GM15510 (cell line): ENCODE measurements around the gene FBLN7.

Experiments
- POLR2A ChIP-seq: IDR thresholded peaks from 3 replicates; pipeline ENCODE4 v1.6.1; 2011; ENCODE audit warnings: borderline replicate concordance; ENCODE audit not compliant: insufficient read length; ENCODE audit errors: extremely low read depth

The FBLN7 gene

DNA sequence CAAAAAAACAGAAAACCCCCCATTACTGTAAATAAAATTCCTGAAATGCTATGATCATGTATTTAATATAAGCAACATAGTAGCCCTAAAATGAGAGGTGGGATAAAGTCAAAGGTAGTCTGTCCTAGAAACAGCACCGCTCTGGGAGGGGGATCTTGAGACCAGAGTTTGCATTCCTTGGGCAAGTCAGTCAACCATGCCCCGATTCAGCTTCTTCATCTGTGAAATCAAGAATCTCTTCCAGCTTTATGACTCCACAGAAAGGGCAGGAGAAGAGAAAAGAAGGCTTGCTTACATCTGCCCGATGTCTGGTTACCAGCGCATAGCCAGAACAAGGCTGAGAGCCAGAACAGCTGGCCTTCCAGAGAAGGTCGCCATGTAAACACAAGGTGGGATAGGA lies 2.1 kb upstream of the FBLN7 start:
- no peak for TF ChIP-seq POLR2A

- no peak for TF ChIP-seq POLR2A
These were observed 548 bp upstream of the FBLN7 start for GRCh38 chr2:112137516-112138158.

DNA sequence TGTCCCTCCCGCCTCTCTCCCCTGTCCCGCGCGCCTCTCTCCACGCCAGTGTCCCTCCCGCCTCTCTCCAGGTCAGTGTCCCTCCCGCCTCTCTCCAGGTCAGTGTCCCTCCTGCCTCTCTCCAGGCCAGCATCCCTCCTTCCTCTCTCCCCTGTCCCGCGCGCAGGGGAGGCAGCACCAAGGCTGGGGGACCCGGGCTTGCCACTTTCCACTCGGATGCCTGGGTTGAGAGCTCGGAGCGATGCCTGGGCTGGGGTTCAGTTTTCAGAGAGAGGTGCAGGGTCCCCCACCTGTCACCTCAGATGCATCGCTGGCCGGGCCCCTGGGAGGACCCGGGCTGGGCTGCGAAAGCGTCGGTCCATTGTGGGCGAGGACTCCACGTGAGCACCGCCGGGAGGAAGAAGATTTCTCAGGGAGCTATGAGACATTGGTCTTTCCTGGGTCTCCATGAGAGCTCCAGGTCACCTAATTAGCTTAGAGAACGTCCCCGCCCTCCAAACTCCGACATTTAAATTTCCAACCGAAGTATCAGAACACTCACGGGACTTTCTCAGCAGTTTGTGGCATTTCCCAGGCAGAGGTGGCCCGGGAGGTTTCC lies 2.1 kb downstream of the FBLN7 start:
- no peak for TF ChIP-seq POLR2A

DNA sequence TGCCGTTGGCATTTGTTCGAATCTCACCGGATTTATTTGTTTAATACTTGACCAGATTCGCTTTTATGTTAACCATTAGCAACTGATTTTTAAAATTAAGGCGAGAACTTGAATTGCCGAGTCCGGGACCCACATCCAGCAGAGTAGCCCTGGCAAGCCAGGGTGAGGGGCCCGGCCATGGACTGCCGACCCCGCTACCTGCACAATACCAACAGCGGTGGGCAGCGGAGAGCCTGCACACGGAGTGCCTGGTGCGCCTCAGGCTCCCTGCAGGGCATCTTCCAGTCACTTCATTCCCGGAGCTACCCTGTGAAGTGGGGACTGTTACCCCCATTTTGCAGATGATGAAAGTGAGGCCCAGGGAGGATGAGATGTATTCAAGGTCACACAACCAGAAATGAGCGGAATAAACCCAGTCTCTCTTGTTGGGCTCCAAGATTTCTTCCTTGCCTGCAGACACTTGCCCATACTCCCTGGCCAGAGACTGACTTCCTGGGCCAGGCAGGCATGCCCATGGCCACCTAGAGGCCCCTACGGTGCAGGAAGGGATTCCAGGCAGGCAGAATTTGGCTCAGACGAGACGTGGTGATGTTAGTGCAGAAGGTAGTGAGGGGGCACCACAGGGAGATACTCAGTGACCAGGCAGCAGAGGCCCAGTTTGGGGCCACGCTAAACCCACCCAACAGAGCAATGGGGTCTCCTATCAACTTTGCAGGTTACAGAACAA lies 2.9 kb downstream of the FBLN7 start:
- no peak for TF ChIP-seq POLR2A

DNA sequence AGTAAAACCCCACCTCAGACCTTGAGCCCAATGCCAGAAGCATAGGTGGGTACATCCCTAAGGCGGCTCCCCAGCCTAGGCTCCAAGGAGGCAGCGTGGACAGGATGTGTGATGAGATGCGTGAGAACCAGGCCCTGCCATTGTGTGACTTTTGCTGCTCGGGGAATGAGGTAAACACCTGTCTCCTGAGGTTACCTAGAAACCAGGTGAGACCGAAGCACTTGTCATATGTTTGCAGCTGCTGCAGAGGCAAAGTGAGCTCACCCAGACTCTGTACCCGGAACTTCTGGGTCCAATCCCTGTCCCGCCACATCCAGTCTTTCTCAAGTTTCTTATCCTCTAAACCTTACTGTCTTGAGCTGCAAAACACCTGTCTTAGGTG lies 3.4 kb downstream of the FBLN7 start:
- no peak for TF ChIP-seq POLR2A

GRCh38 chr2:112142525-112143078 lies 4.4 kb downstream of the FBLN7 start:
- no peak for TF ChIP-seq POLR2A

GRCh38 chr2:112143150-112143549 lies 5.0 kb downstream of the FBLN7 start:
- no peak for TF ChIP-seq POLR2A

GRCh38 chr2:112144966-112145365 lies 6.8 kb downstream of the FBLN7 start:
- no peak for TF ChIP-seq POLR2A

DNA sequence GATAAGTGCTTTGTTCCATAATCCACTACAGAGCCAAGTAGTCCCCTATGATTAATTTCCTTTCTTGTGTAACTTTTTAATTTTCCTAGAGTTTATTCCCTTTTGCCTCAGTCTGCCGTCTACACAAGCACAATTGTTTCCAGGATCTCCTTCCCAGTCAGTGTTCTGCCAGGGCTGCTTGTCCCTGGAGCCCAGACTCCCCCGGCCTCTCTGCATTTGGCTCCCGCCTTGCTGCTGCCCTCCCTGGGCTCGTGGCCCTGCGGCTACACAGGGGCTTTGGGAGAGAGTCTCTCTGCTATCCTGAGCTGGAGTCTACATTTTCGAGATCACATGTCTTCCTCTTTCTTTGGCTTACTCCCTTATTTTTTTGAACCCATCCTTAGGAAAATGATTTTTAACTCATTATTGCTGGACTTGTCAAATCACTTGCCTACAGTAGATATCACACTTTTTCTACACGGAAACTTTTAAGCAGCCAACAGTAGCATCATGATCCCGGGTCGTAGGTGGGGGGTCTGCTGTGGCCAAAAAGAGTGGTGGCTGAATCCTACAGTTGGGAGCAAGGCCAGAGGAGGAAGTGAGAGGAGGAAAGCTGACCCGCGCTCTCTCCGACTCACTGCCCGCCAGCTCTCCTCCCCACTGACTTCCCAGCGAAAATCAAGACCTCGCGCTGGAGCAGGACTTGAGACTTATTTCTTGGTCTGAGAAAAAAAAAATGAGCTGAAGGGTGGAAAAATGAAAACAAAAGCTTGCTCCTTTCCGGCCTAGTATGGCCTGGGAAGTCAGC lies 9.4 kb downstream of the FBLN7 start:
- no peak for TF ChIP-seq POLR2A

- TF ChIP-seq POLR2A, result no peak
These were observed 10.3 kb downstream of the FBLN7 start for GRCh38 chr2:112148477-112148876.

DNA sequence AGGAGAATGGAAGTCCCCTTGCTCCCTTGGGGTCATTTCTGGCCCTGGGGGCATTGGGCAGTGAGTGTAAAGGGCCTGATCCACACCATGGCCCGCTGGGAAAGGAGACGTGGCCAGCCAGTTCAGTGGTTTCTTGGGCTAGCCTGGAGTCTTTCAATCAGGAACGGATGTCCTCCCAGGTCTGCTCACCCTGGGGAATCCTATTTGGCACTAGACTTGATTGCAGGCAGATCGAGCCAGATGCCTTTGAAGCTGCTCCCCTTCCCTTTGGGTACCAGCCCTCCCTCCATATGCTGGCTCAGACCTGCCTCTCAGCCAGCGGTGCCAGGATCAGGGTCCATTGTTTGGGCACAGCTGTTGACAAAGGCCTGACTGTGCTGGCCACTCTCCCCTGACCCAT lies 11.0 kb downstream of the FBLN7 start:
- no peak for TF ChIP-seq POLR2A

- no peak for TF ChIP-seq POLR2A
These were observed 11.8 kb downstream of the FBLN7 start for GRCh38 chr2:112149866-112150435.

DNA sequence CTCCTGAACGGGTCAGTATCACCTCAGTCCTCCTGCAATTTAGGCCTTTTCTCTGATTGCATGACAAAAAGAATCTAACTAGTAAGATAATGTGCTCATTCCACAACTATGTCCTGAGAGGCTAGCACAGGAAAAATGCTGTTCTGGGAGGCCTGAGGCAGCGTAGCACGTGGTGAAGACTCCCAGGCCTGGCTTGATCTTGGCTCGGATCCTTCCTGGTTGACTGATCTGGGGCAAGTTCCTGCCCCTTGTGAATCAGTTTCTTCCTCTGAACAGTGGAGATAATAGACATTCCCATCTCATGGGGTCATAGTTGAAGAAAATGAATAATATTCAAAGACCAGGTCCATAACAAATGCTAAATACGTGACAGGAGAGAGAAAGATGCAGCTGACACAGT lies 12.3 kb downstream of the FBLN7 start:
- TF ChIP-seq POLR2A, result no peak

GRCh38 chr2:112150851-112151250 lies 12.7 kb downstream of the FBLN7 start:
- TF ChIP-seq POLR2A, result no peak

GRCh38 chr2:112151271-112151670 lies 13.1 kb downstream of the FBLN7 start:
- TF ChIP-seq POLR2A, result no peak
